HepG2 (cell line): ENCODE measurements around the gene HYAL2. TPM values are rescaled to one million over a fixed set of nuclear protein-coding genes. Genes with fewer than 3 reads are reported as not detected.

ENCODE experiments used
- ATF1 ChIP-seq: IDR thresholded peaks from 2 replicates; pipeline ENCODE4 v1.6.1; 2016; ENCODE audit warnings: mild to moderate bottlenecking, control low read depth
- ATF7 ChIP-seq, 2 experiments: fragments of 450-650 bp in 1 of 2; sonication (generic) in 1 of 2; formaldehyde crosslinking in 1 of 2; IDR thresholded peaks; 2 replicates each; pipeline versions ENCODE4 v1.4.0 to v1.6.1; 2016 to 2020; ENCODE audit warnings: antibody characterized with exemption in 1 of 2, mild to moderate bottlenecking in 1 of 2, missing genetic modification reagents in 1 of 2
- ETV5 ChIP-seq: IDR thresholded peaks from 2 replicates; pipeline ENCODE4 v1.6.1; 2018; ENCODE audit warnings: missing biosample characterization, missing genetic modification reagents, inconsistent platforms, borderline replicate concordance
- EZH2 ChIP-seq: conservative IDR thresholded peaks from 2 replicates; pipeline ENCODE4 v1.6.1; 2012; ENCODE audit warnings: mild to moderate bottlenecking, low read depth, low read length, moderate library complexity
- GMEB2 ChIP-seq: IDR thresholded peaks from 2 replicates; pipeline ENCODE4 v1.6.1; 2016; ENCODE audit warnings: missing biosample characterization, missing genetic modification reagents, low read depth
- IKZF4 ChIP-seq: sonication (generic); formaldehyde crosslinking; IDR thresholded peaks from 2 replicates; pipeline ENCODE4 v1.5.1; 2020; ENCODE audit warnings: borderline replicate concordance, mild to moderate bottlenecking, low read depth, missing genetic modification reagents; ENCODE audit errors: not compliant biosample characterization
- LBX2 ChIP-seq: sonication (generic); formaldehyde crosslinking; IDR thresholded peaks from 2 replicates; pipeline ENCODE4 v1.5.0; 2020; ENCODE audit warnings: missing genetic modification reagents, mild to moderate bottlenecking, borderline replicate concordance
- MIER2 ChIP-seq: IDR thresholded peaks from 2 replicates; pipeline ENCODE4 v1.6.1; 2016; ENCODE audit warnings: missing biosample characterization, missing genetic modification reagents
- NFIC ChIP-seq: IDR thresholded peaks from 2 replicates; pipeline ENCODE4 v1.6.1; 2012; ENCODE audit warnings: mild to moderate bottlenecking, low read length, inconsistent platforms
- SNAI1 ChIP-seq: sonication (generic); formaldehyde crosslinking; IDR thresholded peaks from 2 replicates; pipeline ENCODE4 v1.5.0; 2020; ENCODE audit warnings: mild to moderate bottlenecking, missing genetic modification reagents, borderline replicate concordance
- YEATS2 ChIP-seq: sonication (generic); formaldehyde crosslinking; IDR thresholded peaks from 2 replicates; pipeline ENCODE4 v1.4.0; 2020; ENCODE audit warnings: missing genetic modification reagents, borderline replicate concordance
- ZBED4 ChIP-seq: sonication (generic); formaldehyde crosslinking; IDR thresholded peaks from 2 replicates; pipeline ENCODE4 v1.4.0; 2020; ENCODE audit warnings: missing genetic modification reagents, borderline replicate concordance
- ZBTB49 ChIP-seq: sonication (generic); formaldehyde crosslinking; IDR thresholded peaks from 2 replicates; pipeline ENCODE4 v1.4.0; 2020; ENCODE audit warnings: missing genetic modification reagents, borderline replicate concordance
- ZFP91 ChIP-seq: sonication (generic); formaldehyde crosslinking; IDR thresholded peaks from 2 replicates; pipeline ENCODE4 v1.9.0; 2022; ENCODE audit warnings: missing genetic modification reagents, mild to moderate bottlenecking, borderline replicate concordance
- ZNF292 ChIP-seq: sonication (generic); formaldehyde crosslinking; IDR thresholded peaks from 2 replicates; pipeline ENCODE4 v1.8.1; 2022; ENCODE audit warnings: mild to moderate bottlenecking, low read depth, missing genetic modification reagents, borderline replicate concordance
- ZNF431 ChIP-seq: sonication (generic); formaldehyde crosslinking; IDR thresholded peaks from 2 replicates; pipeline ENCODE4 v1.9.0; 2022; ENCODE audit warnings: missing genetic modification reagents, low read depth, mild to moderate bottlenecking, borderline replicate concordance
- ZNF740 ChIP-seq: sonication (generic); formaldehyde crosslinking; IDR thresholded peaks from 2 replicates; pipeline ENCODE4 v1.4.0; 2020; ENCODE audit warnings: missing genetic modification reagents
- polyA plus RNA-seq, 8 experiments: library from polyadenylated mRNA; depleted of rRNA in 3 of 8; stranded (reverse) in 7 of 8; unstranded in 1 of 8; fragments of >200 nt; fragmentation: Illumina TruSeq in 4 of 8; extraction: Trizol in 4 of 8; gene quantifications; 2 replicates each; pipeline versions ENCODE4 v1.2.1 to v1.2.3, GENCODE V29; 2011 to 2016; ENCODE audit warnings: low read depth in 4 of 8, missing spikeins in 1 of 8, mixed read lengths in 1 of 8; ENCODE audit not compliant: insufficient read depth in 1 of 8
- total RNA-seq, 5 experiments: library from RNA; depleted of rRNA; stranded (reverse); fragments of >200 nt; fragmentation: Illumina TruSeq; extraction: Trizol; gene quantifications; 2 replicates each; pipeline ENCODE4 v1.2.3, GENCODE V29; 2016; ENCODE audit warnings: low read depth in 1 of 5

HYAL2 gene
- total and polyA plus RNA-seq, 2 of the 13 experiments (the other 11 are each of a cell fraction or from before 2014, with no cell fraction given): 76.2 to 102 TPM

GRCh38 chr3:50324351-50325112 is 2.0 kb upstream of the HYAL2 start (continued):
- TF ChIP-seq ZBED4: no peak
- 0 out of 2 replicates have a peak, but pooled peaks have one; percentile 19 for TF ChIP-seq YEATS2 (CRISPR knock-in tag)
- TF ChIP-seq GMEB2 (CRISPR knock-in tag): no peak
- no peak for TF ChIP-seq ZNF431
- no peak for TF ChIP-seq ETV5 (CRISPR knock-in tag)
- no peak for TF ChIP-seq EZH2
- no peak for TF ChIP-seq ATF7 (IDR thresholded peaks at IDR 0.05)
- peak; percentile 59; the same call in 1 of the 2 replicates for TF ChIP-seq ATF7 (CRISPR knock-in tag; IDR thresholded peaks at IDR 0.05)
- peak; percentile 84; the same call in 1 of the 2 replicates for TF ChIP-seq ZNF740 (CRISPR knock-in tag)
- TF ChIP-seq IKZF4 (CRISPR knock-in tag): no peak
- TF ChIP-seq ZBTB49 (CRISPR knock-in tag): no peak
- no peak for TF ChIP-seq ZNF292 (CRISPR knock-in tag)
- TF ChIP-seq MIER2 (CRISPR knock-in tag): no peak
- 0 out of 2 replicates have a peak, but pooled peaks have one; percentile 35 for TF ChIP-seq SNAI1 (CRISPR knock-in tag)
- peak; percentile 76 for TF ChIP-seq ZFP91
- TF ChIP-seq ATF1 (CRISPR knock-in tag): no peak
- no peak for TF ChIP-seq NFIC
- no peak for TF ChIP-seq LBX2 (CRISPR knock-in tag)
